ENCODE data around the gene ZBTB11. TPM values are rescaled to one million over a fixed set of nuclear protein-coding genes. Genes with fewer than 3 reads are reported as not detected.
A peak's percentile ranks its signal among the peaks of the same experiment; 100 is the strongest.

ZBTB11 gene
- total and polyA plus RNA-seq, 2 of the 13 experiments (the other 11 are each of a cell fraction or from before 2014, with no cell fraction given): 5.9 to 18.1 TPM

- no peak for TF ChIP-seq LRRFIP1 (CRISPR knock-in tag; conservative IDR thresholded peaks at IDR 0.05)
- TF ChIP-seq PHF8 (CRISPR knock-in tag; IDR thresholded peaks at IDR 0.05): peak; percentile 37; the same call in 1 of the 2 replicates
- no peak; the same call in 1 of the 2 replicates for TF ChIP-seq ZBTB38 (CRISPR knock-in tag; IDR thresholded peaks at IDR 0.05)
- TF ChIP-seq ARNT2 (CRISPR knock-in tag; IDR thresholded peaks at IDR 0.05; ENCODE audit: low read depth): no peak
- no peak for TF ChIP-seq ZNF704 (CRISPR knock-in tag; IDR thresholded peaks at IDR 0.05; ENCODE audit: borderline replicate concordance)
- TF ChIP-seq HIC2 (CRISPR knock-in tag; IDR thresholded peaks at IDR 0.05; ENCODE audit: low read depth): no peak
- no peak for TF ChIP-seq SOX6 (IDR thresholded peaks at IDR 0.05)
- 0 out of 2 replicates have a peak, but pooled peaks have one; percentile 19 for TF ChIP-seq SOX6 (CRISPR knock-in tag; IDR thresholded peaks at IDR 0.05)
- no peak for TF ChIP-seq ZNF777 (CRISPR knock-in tag; IDR thresholded peaks at IDR 0.05)
- no peak for TF ChIP-seq REPIN1 (CRISPR knock-in tag; IDR thresholded peaks at IDR 0.05; ENCODE audit: borderline replicate concordance, low read depth)
- no peak for TF ChIP-seq ZNF710 (CRISPR knock-in tag; IDR thresholded peaks at IDR 0.05; ENCODE audit: borderline replicate concordance)
- TF ChIP-seq ZNF720 (CRISPR knock-in tag; IDR thresholded peaks at IDR 0.05): no peak
- no peak for TF ChIP-seq ZNF747 (CRISPR knock-in tag; IDR thresholded peaks at IDR 0.05; ENCODE audit: borderline replicate concordance)
- no peak for TF ChIP-seq CBX2 (IDR thresholded peaks at IDR 0.05; ENCODE audit: low read depth, low read length)
- no peak for TF ChIP-seq CBX2 (CRISPR knock-in tag; IDR thresholded peaks at IDR 0.05; ENCODE audit: low read depth)
- TF ChIP-seq ZNF124 (CRISPR knock-in tag; IDR thresholded peaks at IDR 0.05): no peak
- no peak for TF ChIP-seq HDAC2 (CRISPR knock-in tag; IDR thresholded peaks at IDR 0.05)
- no peak for TF ChIP-seq CHCHD3 (CRISPR knock-in tag; IDR thresholded peaks at IDR 0.05)
- no peak for TF ChIP-seq PHB2 (IDR thresholded peaks at IDR 0.05; ENCODE audit: partially characterized antibody)
- no peak for TF ChIP-seq ZSCAN21 (CRISPR knock-in tag; IDR thresholded peaks at IDR 0.05; ENCODE audit: borderline replicate concordance)
These were observed 47.6 kb upstream of the ZBTB11 start, which contains the start of gene CEP97 (continued) for GRCh38 chr3:101724329-101725193.

Data from HepG2 (cell line).